Thyroid gland (tissue), 4 donors: Measurements from ENCODE around the gene SLC16A5. TPM values are rescaled to one million over a fixed set of nuclear protein-coding genes. Genes with fewer than 3 reads are reported as not detected.
A peak's percentile ranks its signal among the peaks of the same experiment; 100 is the strongest.

Experiments
- DNase-seq, 2 donors: peaks; one replicate each; pipeline ENCODE4 v3.0.0-alpha.2; 2019
- H3K27ac ChIP-seq, 3 donors: fragments of 200-600 bp; sonication (generic); 1 replicate in 2 of 3; 2 replicates in 1 of 3; pipeline ENCODE4 v1.5.1; 2016 to 2019; ENCODE audit warnings: mild to moderate bottlenecking in 1 of 3, moderate library complexity in 1 of 3
- H3K27me3 ChIP-seq: fragments of 200-600 bp; sonication (generic); one replicate; pipeline ENCODE4 v1.5.1; 2019
- H3K36me3 ChIP-seq, 2 donors: fragments of 200-600 bp; sonication (generic); one replicate each; pipeline ENCODE4 v1.5.1; 2016 to 2019
- H3K4me1 ChIP-seq, 2 donors: fragments of 200-600 bp; sonication (generic); one replicate each; pipeline ENCODE4 v1.5.1; 2017 to 2019
- H3K4me3 ChIP-seq, 3 donors: fragments of 200-600 bp; sonication (generic); replicated peaks in 1 of 3; 1 replicate in 2 of 3; 2 replicates in 1 of 3; pipeline ENCODE4 v1.5.1; 2016; ENCODE audit warnings: mild to moderate bottlenecking in 1 of 3
- H3K9me3 ChIP-seq: fragments of 200-600 bp; sonication (generic); one replicate; pipeline ENCODE4 v1.5.1; 2017
- POLR2A ChIP-seq, 2 donors: fragments of 450-650 bp; IDR thresholded peaks; one replicate each; pipeline ENCODE4 v1.6.1; 2017; ENCODE audit warnings: antibody characterized with exemption in 2 of 2, mild to moderate bottlenecking in 2 of 2, moderate library complexity in 1 of 2
- WGBS, 2 donors: methylation state at CpG; one replicate each; pipeline ENCODE4 v1.1.5; 2017; 5-methylcytosine and 5-hydroxymethylcytosine counted together
- intact Hi-C: fragments of 100-400 bp; cut with DNase I; formaldehyde crosslinking; loops from one replicate; pipeline ENCODE4 v1.15.1; 2023
- total RNA-seq, 4 donors: library from RNA; depleted of rRNA; stranded (reverse); fragments of >200 nt; gene quantifications; one replicate each; pipeline ENCODE4 v1.2.3, GENCODE V29; 2016
- TF ChIP-seq, protein P1 (sequence below), 6 experiments: fragments of 200-600 bp in 3 of 6; fragments of 450-650 bp in 3 of 6; sonication (generic) in 3 of 6; IDR thresholded peaks; one replicate each; pipeline ENCODE4 v1.5.1; 2016 to 2019; ENCODE audit warnings: antibody characterized with exemption in 6 of 6, mild to moderate bottlenecking in 2 of 6, inconsistent platforms in 1 of 6, moderate library complexity in 1 of 6

Gene SLC16A5
- total RNA-seq, 4 donors from 2014 or later: 24.1 to 40.3 (median 27.6) TPM

DNA sequence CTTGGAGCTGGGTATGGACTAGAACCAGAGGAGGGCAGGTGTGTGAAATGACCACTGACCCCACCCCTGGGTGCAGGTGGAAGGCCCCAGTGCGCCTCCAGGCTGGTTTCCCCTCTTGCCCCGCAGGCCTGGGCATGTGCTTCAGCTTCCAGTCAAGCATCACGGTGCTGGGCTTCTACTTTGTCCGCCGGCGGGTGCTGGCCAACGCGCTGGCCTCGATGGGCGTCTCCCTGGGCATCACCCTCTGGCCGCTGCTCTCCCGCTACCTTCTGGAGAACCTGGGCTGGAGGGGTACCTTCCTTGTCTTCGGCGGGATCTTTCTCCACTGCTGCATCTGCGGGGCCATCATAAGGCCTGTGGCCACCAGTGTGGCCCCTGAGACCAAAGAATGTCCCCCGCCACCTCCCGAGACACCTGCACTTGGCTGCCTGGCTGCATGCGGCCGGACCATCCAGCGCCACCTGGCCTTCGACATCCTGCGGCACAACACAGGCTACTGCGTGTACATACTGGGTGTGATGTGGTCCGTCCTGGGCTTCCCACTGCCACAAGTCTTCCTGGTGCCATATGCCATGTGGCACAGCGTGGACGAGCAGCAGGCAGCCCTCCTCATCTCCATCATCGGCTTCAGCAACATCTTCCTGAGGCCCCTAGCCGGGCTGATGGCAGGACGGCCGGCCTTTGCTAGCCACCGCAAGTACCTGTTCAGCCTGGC is 12.3 kb downstream of the SLC16A5 start:
- WGBS, 2 donors: 93 to 96% methylated on average over 21 to 29 of the region's 31 CpGs
- peak overlapping the region in 1 of 3 donors; percentile 18 for H3K27ac ChIP-seq
- intact Hi-C loops: no loop called here
- peaks cover 0 to 6% of the 10 kb centered on the region in 2 donors for H3K36me3 ChIP-seq
- no peaks in the 10 kb centered on the region for H3K27me3 ChIP-seq
- no peaks in the 10 kb centered on the region for H3K9me3 ChIP-seq
- peaks cover 30 to 54% of the 10 kb centered on the region in 2 donors for H3K4me1 ChIP-seq
- DNase-seq: no peak
- TF ChIP-seq, protein P1, sequence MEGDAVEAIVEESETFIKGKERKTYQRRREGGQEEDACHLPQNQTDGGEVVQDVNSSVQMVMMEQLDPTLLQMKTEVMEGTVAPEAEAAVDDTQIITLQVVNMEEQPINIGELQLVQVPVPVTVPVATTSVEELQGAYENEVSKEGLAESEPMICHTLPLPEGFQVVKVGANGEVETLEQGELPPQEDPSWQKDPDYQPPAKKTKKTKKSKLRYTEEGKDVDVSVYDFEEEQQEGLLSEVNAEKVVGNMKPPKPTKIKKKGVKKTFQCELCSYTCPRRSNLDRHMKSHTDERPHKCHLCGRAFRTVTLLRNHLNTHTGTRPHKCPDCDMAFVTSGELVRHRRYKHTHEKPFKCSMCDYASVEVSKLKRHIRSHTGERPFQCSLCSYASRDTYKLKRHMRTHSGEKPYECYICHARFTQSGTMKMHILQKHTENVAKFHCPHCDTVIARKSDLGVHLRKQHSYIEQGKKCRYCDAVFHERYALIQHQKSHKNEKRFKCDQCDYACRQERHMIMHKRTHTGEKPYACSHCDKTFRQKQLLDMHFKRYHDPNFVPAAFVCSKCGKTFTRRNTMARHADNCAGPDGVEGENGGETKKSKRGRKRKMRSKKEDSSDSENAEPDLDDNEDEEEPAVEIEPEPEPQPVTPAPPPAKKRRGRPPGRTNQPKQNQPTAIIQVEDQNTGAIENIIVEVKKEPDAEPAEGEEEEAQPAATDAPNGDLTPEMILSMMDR (IDR thresholded peaks at IDR 0.05): no peak
- no peak for TF ChIP-seq POLR2A (IDR thresholded peaks at IDR 0.05)
- no peak overlapping the region for H3K4me3 ChIP-seq

DNA sequence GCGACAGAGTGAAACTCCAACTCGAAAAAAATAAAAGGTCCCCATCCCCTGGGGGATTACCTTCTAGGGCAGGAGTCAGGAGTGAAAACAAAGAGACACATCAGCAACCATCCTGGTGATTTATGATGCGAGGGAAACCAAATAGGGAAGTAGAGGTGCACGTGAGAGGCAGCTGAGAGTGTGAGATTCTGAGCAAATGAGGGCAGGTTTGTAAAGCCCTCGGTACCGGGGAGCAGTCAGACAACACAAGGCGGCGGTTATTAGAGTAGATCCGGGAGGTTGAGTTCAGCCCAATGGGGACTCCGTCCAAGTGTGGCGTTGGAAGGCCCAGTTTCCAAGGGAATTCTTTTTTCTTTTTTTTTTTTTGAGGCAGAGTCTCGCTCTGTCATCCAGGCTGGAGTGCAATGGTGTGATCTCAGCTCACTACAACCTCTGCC is 14.6 kb downstream of the SLC16A5 start:
- TF ChIP-seq, protein P1 (IDR thresholded peaks at IDR 0.05): no peak
- TF ChIP-seq POLR2A (IDR thresholded peaks at IDR 0.05): no peak
- H3K4me1 ChIP-seq: peaks cover 15 to 43% of the 10 kb centered on the region in 2 donors
- intact Hi-C loops: no loop called here

DNA sequence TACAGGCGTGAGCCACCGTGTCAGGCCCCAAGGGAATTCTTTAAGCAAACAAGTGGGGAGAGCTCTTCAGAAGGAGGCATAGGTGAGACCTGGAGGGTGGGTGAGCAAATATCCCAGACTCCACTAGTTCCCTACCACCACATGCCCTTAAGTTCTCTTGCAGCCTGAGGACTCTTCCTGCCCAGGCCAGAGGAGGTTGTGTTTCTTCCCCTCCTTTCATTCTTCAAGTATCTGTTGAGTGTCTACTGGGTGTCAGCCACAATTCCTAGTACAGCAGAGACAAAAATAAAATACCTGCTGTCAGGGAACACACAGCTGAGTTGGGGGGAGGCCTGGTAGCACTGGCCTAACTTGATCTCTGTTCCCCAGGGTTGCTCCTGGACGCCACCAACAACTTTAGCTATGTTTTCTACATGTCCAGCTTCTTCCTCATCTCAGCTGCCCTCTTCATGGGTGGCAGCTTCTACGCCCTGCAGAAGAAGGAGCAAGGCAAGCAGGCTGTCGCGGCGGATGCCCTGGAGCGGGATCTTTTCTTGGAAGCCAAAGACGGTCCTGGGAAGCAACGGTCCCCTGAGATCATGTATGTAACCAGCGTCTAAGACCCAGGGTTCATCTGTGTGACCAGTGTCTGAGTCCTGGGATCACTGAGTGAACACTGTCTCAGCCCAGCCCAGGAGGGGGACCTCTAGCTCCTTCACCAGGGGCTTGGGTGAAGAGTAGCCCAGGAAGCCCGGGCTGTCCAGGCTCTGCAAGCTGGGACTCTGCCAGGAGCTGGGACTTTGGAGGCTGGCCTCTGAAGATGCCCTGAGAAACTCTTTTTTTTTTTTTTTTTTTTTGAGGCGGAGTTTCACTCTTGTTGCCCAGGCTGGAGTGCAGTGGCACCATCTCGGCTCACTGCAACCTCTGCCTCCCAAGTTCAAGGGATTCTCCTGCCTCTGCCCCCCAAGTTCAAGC is 16.1 kb downstream of the SLC16A5 start:
- no peaks in the 10 kb centered on the region for H3K9me3 ChIP-seq
- no peak for TF ChIP-seq POLR2A (IDR thresholded peaks at IDR 0.05)
- TF ChIP-seq, protein P1 (IDR thresholded peaks at IDR 0.05): no peak
- H3K4me3 ChIP-seq: no peak overlapping the region
- H3K36me3 ChIP-seq: peaks cover 0 to 6% of the 10 kb centered on the region in 2 donors
- intact Hi-C loops: no loop called here
- 76 to 78% methylated on average over 13 of the region's 14 CpGs for WGBS, 2 donors
- peak; percentile 42 to 44 for DNase-seq
- peak overlapping the region in 2 of 3 donors; percentile 15 to 55 for H3K27ac ChIP-seq
- H3K4me1 ChIP-seq: peaks cover 11 to 39% of the 10 kb centered on the region in 2 donors
- H3K27me3 ChIP-seq: no peaks in the 10 kb centered on the region

More for the DNA sequence above, 14.6 kb downstream of the SLC16A5 start:
- Histone ChIP-seq H3K27ac (no peak overlapping the region), H3K4me3 (no peak overlapping the region), H3K27me3 (no peaks in the 10 kb centered on the region), H3K9me3 (no peaks in the 10 kb centered on the region), H3K36me3 (peaks cover 0 to 6% of the 10 kb centered on the region in 2 donors)
- DNase-seq: no peak
- 73 to 79% methylated on average over 12 of the region's 12 CpGs for WGBS, 2 donors

DNA sequence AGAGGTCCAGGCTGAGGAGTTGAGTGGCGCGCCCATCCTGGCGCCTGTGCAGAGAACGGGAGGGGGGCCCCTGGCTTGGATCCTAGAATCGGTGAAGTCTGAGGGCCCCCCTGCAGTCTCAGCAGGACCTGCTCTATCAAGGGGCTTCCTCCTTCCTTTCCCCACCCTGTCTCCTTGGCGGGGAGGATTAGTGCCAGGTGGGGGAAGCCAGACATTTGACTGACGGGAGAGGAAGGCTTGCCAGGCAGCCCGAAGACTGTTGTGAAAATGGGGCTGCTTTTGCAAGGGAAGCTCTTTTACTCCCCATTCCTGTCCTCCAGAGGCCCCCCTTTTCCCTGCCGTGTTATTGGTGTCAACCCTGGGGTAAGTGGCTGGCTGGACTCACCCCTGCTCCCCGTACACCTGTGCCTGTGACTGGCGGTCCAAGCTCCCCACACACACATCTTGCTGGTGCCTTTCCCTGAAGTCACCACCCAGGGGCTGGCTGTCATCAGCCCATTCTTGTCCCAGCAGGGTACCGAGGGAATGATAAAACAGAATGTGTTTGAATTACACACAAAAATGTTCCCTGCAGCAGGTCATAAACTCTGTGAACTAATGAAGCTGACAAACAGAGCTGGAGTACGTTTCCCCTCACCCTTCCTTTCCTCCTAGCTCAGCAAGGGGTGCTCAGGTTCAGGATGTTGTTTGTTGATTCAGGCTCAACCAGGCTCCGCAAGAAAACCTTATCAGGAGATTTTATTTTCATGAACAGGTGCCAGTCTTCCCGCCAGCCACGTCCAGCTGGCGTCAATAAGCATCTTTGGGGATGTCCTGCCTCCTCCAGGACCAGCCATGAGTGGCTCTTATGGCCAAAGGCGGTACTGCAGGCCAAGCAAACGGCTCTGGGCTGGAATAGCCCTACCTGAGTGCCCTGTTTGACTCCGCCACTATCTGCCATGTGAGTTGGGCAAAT is 17.6 kb downstream of the SLC16A5 start:
- H3K27ac ChIP-seq: peak overlapping the region in 2 of 3 donors; percentile 10 to 56
- intact Hi-C loops: no loop called here
- DNase-seq: peak; percentile 61 to 68

More for the DNA sequence above, 17.6 kb downstream of the SLC16A5 start:
- no peaks in the 10 kb centered on the region for H3K27me3 ChIP-seq
- no peak for TF ChIP-seq POLR2A (IDR thresholded peaks at IDR 0.05)
- TF ChIP-seq, protein P1 (IDR thresholded peaks at IDR 0.05): peak; percentile 63 to 87 (median 74)
- WGBS, 2 donors: 56 to 64% methylated on average over 19 to 20 of the region's 20 CpGs
- H3K36me3 ChIP-seq: peaks cover 0 to 2% of the 10 kb centered on the region in 2 donors
- peaks cover 15 to 42% of the 10 kb centered on the region in 2 donors for H3K4me1 ChIP-seq
- no peaks in the 10 kb centered on the region for H3K9me3 ChIP-seq
- no peak overlapping the region for H3K4me3 ChIP-seq
